ENCODE data around the gene MACROD1.
A peak's percentile ranks its signal among the peaks of the same experiment; 100 is the strongest.

The MACROD1 gene

DNA sequence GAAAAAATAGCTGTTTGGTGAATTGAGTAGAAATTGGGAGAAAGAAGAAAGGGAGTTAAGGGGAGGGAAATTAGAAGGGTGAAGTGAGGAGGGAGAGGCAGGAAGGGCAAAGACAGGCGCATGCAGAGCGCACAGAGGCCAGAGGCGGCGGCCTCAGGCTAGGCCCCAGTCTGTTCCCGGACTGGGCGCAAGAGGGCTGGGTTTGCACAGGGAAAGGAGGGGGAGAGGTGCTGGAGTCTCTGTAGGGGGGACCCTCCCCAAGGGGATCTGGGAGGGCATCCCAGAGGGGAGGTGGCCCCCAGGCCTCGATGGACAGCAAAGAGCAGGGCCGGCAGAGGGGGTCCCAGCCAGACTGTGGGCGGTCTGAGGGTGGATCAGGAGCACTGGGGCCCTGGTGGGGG, 131.5 kb downstream of the MACROD1 start:
- TF ChIP-seq, protein P1, sequence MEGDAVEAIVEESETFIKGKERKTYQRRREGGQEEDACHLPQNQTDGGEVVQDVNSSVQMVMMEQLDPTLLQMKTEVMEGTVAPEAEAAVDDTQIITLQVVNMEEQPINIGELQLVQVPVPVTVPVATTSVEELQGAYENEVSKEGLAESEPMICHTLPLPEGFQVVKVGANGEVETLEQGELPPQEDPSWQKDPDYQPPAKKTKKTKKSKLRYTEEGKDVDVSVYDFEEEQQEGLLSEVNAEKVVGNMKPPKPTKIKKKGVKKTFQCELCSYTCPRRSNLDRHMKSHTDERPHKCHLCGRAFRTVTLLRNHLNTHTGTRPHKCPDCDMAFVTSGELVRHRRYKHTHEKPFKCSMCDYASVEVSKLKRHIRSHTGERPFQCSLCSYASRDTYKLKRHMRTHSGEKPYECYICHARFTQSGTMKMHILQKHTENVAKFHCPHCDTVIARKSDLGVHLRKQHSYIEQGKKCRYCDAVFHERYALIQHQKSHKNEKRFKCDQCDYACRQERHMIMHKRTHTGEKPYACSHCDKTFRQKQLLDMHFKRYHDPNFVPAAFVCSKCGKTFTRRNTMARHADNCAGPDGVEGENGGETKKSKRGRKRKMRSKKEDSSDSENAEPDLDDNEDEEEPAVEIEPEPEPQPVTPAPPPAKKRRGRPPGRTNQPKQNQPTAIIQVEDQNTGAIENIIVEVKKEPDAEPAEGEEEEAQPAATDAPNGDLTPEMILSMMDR (IDR thresholded peaks at IDR 0.05; ENCODE audit: low read depth, low read length) = no peak
- H3K4me3 ChIP-seq (ENCODE audit: low read depth, low read length) = no peak overlapping the region
- in situ Hi-C loops (cut with HindIII; ENCODE audit: low sequenced_read_pairs) = no loop called here
- no peak for DNase-seq (ENCODE audit: low read depth, low spot score)

DNA sequence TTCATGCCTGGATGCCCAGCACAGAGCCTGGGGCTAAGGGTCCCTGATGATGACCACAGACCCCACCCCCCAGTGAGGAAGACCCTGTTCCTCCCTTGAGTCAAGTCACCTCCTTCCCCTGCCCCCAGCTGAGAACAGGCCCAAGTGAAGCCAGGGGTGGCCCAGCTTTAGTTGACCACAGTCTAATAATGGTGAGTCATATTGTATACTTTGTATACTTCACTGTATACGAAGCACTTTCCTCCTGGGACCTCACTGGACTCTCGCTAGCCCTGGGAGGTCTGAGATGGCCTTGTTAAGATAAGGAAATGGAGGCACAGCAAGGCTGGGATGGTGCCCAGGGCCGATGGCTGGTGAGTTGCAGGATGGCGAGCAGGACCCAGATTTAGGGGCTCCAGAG, 133.9 kb downstream of the MACROD1 start:
- TF ChIP-seq, protein P1 (IDR thresholded peaks at IDR 0.05; ENCODE audit: low read depth, low read length) = no peak

GRCh38 chr11:64031001-64031400, 134.9 kb downstream of the MACROD1 start:
- no peak overlapping the region for H3K4me3 ChIP-seq (ENCODE audit: low read depth, low read length)
- DNase-seq (ENCODE audit: low read depth, low spot score) = no peak
- TF ChIP-seq, protein P1 (IDR thresholded peaks at IDR 0.05; ENCODE audit: low read depth, low read length) = no peak
- in situ Hi-C loops (cut with HindIII; ENCODE audit: low sequenced_read_pairs) = no loop called here

More for the DNA sequence above, 133.9 kb downstream of the MACROD1 start:
- DNase-seq (ENCODE audit: low read depth, low spot score) = peak; percentile 20
- in situ Hi-C loops (cut with HindIII; ENCODE audit: low sequenced_read_pairs) = no loop called here
- no peak overlapping the region for H3K4me3 ChIP-seq (ENCODE audit: low read depth, low read length)

DNA sequence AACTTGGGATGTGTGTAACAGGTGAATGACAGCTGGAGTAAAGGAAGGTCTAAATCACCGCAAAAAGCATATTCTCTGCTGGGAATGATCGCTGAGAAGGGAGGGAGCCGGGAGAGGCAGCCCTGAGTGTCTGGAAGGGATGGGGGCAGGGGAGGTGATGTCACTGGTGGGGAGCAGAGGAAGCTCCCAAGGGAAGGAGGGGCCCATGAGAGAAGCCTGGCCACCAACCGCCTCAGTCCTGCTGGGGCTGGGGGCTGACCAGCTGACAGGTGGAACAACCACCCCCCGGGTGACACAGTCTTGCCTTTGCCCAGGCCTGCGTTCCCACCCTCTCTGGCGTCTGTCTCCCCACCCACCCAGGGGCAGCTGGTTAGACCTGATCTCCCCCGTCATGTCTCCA, 136.1 kb downstream of the MACROD1 start:
- no peak for DNase-seq (ENCODE audit: low read depth, low spot score)
- TF ChIP-seq, protein P1 (IDR thresholded peaks at IDR 0.05; ENCODE audit: low read depth, low read length) = no peak
- in situ Hi-C loops (cut with HindIII; ENCODE audit: low sequenced_read_pairs) = no loop called here
- no peak overlapping the region for H3K4me3 ChIP-seq (ENCODE audit: low read depth, low read length)

GRCh38 chr11:64028398-64029115, 137.4 kb downstream of the MACROD1 start:
- DNase-seq (ENCODE audit: low read depth, low spot score) = no peak
- TF ChIP-seq, protein P1 (IDR thresholded peaks at IDR 0.05; ENCODE audit: low read depth, low read length) = no peak
- in situ Hi-C loops (cut with HindIII; ENCODE audit: low sequenced_read_pairs) = no loop called here
- H3K4me3 ChIP-seq (ENCODE audit: low read depth, low read length) = no peak overlapping the region

GRCh38 chr11:64027651-64028397, 138.1 kb downstream of the MACROD1 start:
- in situ Hi-C loops (cut with HindIII; ENCODE audit: low sequenced_read_pairs) = no loop called here
- DNase-seq (ENCODE audit: low read depth, low spot score) = no peak
- no peak overlapping the region for H3K4me3 ChIP-seq (ENCODE audit: low read depth, low read length)
- TF ChIP-seq, protein P1 (IDR thresholded peaks at IDR 0.05; ENCODE audit: low read depth, low read length) = no peak

All from astrocyte of the spinal cord (primary cell).